DOHH2 (cell line): ENCODE measurements around the gene PACRG.

Experiments
- CTCF ChIP-seq: fragments of 200-600 bp; sonication (generic); IDR thresholded peaks from one replicate; pipeline ENCODE4 v1.5.1; 2014; ENCODE audit warnings: antibody characterized with exemption, mild to moderate bottlenecking, low read depth, low read length; ENCODE audit not compliant: poor library complexity, severe bottlenecking
- EZH2phosphoT487 ChIP-seq: fragments of 200-600 bp; sonication (generic); IDR thresholded peaks from 2 replicates; pipeline ENCODE4 v1.6.1; 2017; ENCODE audit warnings: borderline replicate concordance, mild to moderate bottlenecking, antibody characterized with exemption, low read length, moderate library complexity, mixed read lengths

- TF ChIP-seq CTCF (no peak), EZH2phosphoT487 (no peak)
These were observed 409.1 kb downstream of the PACRG start for GRCh38 chr6:163136681-163137397.
